Measurements from ENCODE around the gene C1orf232.

C1orf232 gene

GRCh38 chr1:26153966-26154532 lies 14.7 kb downstream of the C1orf232 start:
- Histone ChIP-seq H3K27me3 (ENCODE audit: insufficient read depth, low read length) (peaks cover 92% of the 10 kb centered on the region), H3K9ac (ENCODE audit: low read depth, low read length) (no peak overlapping the region), H3K4me3 (ENCODE audit: low read length) (no peak overlapping the region; the same call in 1 of the 2 replicates), H3K36me3 (ENCODE audit: insufficient read depth, low read depth, low read length) (no peaks in the 10 kb centered on the region), H3K9me3 (ENCODE audit: insufficient read depth, low read depth, low read length) (no peaks in the 10 kb centered on the region), H3K27ac (ENCODE audit: low read length) (no peak overlapping the region), H3K4me1 (ENCODE audit: insufficient read depth, low read length) (peaks cover 30% of the 10 kb centered on the region)

- no peaks in the 10 kb centered on the region for H3K9me3 ChIP-seq (ENCODE audit: insufficient read depth, low read depth, low read length)
- no peak overlapping the region for H3K9ac ChIP-seq (ENCODE audit: low read depth, low read length)
- H3K4me3 ChIP-seq (ENCODE audit: low read length) = no peak overlapping the region
- H3K36me3 ChIP-seq (ENCODE audit: insufficient read depth, low read depth, low read length) = no peaks in the 10 kb centered on the region
- no peak overlapping the region for H3K27ac ChIP-seq (ENCODE audit: low read length)
- H3K4me1 ChIP-seq (ENCODE audit: insufficient read depth, low read length) = no peaks in the 10 kb centered on the region
- H3K27me3 ChIP-seq (ENCODE audit: insufficient read depth, low read length) = peaks cover 80% of the 10 kb centered on the region
Measured at GRCh38 chr1:26148887-26149286, 19.9 kb downstream of the C1orf232 start.

- no peaks in the 10 kb centered on the region for H3K36me3 ChIP-seq (ENCODE audit: insufficient read depth, low read depth, low read length)
- no peaks in the 10 kb centered on the region for H3K9me3 ChIP-seq (ENCODE audit: insufficient read depth, low read depth, low read length)
- peaks cover 54% of the 10 kb centered on the region for H3K27me3 ChIP-seq (ENCODE audit: insufficient read depth, low read length)
- H3K9ac ChIP-seq (ENCODE audit: low read depth, low read length) = no peak overlapping the region
- H3K27ac ChIP-seq (ENCODE audit: low read length) = no peak overlapping the region
- no peak overlapping the region for H3K4me3 ChIP-seq (ENCODE audit: low read length)
- no peaks in the 10 kb centered on the region for H3K4me1 ChIP-seq (ENCODE audit: insufficient read depth, low read length)
Measured at GRCh38 chr1:26145960-26146294, 22.8 kb downstream of the C1orf232 start.

DNA sequence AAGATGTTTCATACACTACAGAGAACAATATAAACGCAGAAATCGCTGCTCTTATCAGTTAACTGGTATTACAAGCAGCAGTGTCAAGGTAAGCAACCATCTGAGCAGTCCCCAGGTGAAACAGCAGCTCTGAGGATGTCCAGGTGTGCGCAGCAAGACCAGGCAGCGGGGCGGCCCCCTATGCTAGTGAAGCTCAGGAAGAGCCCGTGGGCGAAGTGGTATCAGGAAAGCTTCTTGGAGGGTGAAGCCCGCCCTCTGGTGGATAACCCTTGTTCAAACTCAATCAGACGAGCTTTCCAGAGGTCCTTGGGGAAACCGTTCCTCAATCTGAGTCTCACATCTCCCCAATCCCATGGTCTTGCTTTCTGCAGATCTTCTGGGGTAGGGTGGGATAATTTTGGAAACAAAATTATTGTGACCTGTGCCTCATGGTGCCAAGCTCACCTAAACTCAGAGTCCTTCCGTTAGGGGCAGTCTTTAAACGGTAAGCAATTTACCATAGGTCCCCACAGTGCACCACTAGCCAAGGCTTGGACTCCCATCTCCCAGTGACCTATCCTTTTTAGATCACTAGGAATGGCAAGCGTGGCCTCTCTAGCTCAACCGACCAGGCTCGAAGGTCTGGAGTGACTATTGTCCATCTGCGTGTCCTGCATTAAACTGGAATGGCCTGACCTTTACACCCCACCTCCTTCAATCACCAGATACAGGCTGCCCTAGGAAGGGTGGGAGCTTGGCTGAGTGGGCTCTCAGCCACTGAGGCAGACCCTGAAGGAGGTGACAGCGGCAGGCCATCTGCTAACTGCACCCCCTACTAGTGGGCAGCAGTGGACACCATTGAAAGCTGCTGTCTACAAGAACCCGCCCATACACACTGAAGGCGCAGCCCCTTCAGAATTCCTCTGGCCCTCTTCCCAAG lies 23.5 kb downstream of the C1orf232 start:
- Histone ChIP-seq H3K4me1 (ENCODE audit: insufficient read depth, low read length) (no peaks in the 10 kb centered on the region), H3K9me3 (ENCODE audit: insufficient read depth, low read depth, low read length) (no peaks in the 10 kb centered on the region), H3K36me3 (ENCODE audit: insufficient read depth, low read depth, low read length) (no peaks in the 10 kb centered on the region), H3K27me3 (ENCODE audit: insufficient read depth, low read length) (peaks cover 49% of the 10 kb centered on the region), H3K9ac (ENCODE audit: low read depth, low read length) (no peak overlapping the region), H3K27ac (ENCODE audit: low read length) (no peak overlapping the region), H3K4me3 (ENCODE audit: low read length) (no peak overlapping the region)

GRCh38 chr1:26142159-26142558 lies 26.6 kb downstream of the C1orf232 start:
- Histone ChIP-seq H3K36me3 (ENCODE audit: insufficient read depth, low read depth, low read length) (no peaks in the 10 kb centered on the region), H3K27me3 (ENCODE audit: insufficient read depth, low read length) (peaks cover 25% of the 10 kb centered on the region), H3K27ac (ENCODE audit: low read length) (no peak overlapping the region), H3K4me3 (ENCODE audit: low read length) (no peak overlapping the region), H3K9ac (ENCODE audit: low read depth, low read length) (no peak overlapping the region), H3K9me3 (ENCODE audit: insufficient read depth, low read depth, low read length) (no peaks in the 10 kb centered on the region), H3K4me1 (ENCODE audit: insufficient read depth, low read length) (no peaks in the 10 kb centered on the region)

GRCh38 chr1:26138974-26139558 lies 29.7 kb downstream of the C1orf232 start:
- no peak overlapping the region for H3K4me3 ChIP-seq (ENCODE audit: low read length)
- no peak overlapping the region for H3K9ac ChIP-seq (ENCODE audit: low read depth, low read length)
- H3K36me3 ChIP-seq (ENCODE audit: insufficient read depth, low read depth, low read length) = no peaks in the 10 kb centered on the region
- no peaks in the 10 kb centered on the region for H3K9me3 ChIP-seq (ENCODE audit: insufficient read depth, low read depth, low read length)
- H3K27me3 ChIP-seq (ENCODE audit: insufficient read depth, low read length) = no peaks in the 10 kb centered on the region
- H3K27ac ChIP-seq (ENCODE audit: low read length) = no peak overlapping the region
- H3K4me1 ChIP-seq (ENCODE audit: insufficient read depth, low read length) = no peaks in the 10 kb centered on the region

DNA sequence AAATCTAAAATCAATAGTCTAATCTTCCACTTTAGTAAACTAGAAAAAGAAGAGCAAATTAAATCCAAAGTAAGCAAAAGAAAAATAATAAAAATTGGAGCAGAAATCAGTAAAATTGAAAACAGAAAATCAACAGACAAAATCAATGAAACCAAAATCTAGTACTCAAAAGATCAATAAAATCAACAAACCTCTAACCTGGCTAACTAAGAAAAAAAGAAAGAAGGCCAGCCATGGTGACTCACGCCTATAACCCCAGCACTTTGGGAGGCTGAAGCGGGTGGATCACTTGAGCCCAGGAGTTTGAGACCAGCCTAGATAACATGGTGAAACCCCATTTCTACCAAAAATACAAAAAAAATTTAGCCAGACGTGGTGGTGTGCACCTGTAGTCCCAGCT lies 34.3 kb downstream of the C1orf232 start:
- no peaks in the 10 kb centered on the region for H3K9me3 ChIP-seq (ENCODE audit: insufficient read depth, low read depth, low read length)
- no peak overlapping the region for H3K27ac ChIP-seq (ENCODE audit: low read length)
- H3K4me1 ChIP-seq (ENCODE audit: insufficient read depth, low read length) = no peaks in the 10 kb centered on the region
- H3K4me3 ChIP-seq (ENCODE audit: low read length) = no peak overlapping the region
- H3K36me3 ChIP-seq (ENCODE audit: insufficient read depth, low read depth, low read length) = no peaks in the 10 kb centered on the region
- no peak overlapping the region for H3K9ac ChIP-seq (ENCODE audit: low read depth, low read length)
- no peaks in the 10 kb centered on the region for H3K27me3 ChIP-seq (ENCODE audit: insufficient read depth, low read length)

DNA sequence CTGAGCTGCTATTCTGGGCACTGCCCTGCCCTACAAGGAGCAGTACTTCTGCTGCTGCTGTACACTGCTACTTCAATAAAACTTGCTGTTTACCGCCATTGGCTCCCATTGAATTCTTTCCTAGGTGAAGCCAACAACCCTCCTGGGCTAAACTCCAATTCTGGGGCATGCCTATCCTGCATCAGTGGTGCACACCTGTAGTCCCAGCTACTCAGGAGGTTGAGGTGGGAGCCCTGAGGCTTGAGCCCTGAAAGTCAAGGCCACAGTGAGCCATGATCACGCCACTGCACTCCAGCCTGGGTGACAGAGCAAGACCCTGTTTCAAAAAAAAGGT lies 36.0 kb downstream of the C1orf232 start:
- H3K36me3 ChIP-seq (ENCODE audit: insufficient read depth, low read depth, low read length) = no peaks in the 10 kb centered on the region
- no peak overlapping the region for H3K4me3 ChIP-seq (ENCODE audit: low read length)
- no peak overlapping the region for H3K27ac ChIP-seq (ENCODE audit: low read length)
- no peaks in the 10 kb centered on the region for H3K9me3 ChIP-seq (ENCODE audit: insufficient read depth, low read depth, low read length)
- no peaks in the 10 kb centered on the region for H3K27me3 ChIP-seq (ENCODE audit: insufficient read depth, low read length)
- H3K9ac ChIP-seq (ENCODE audit: low read depth, low read length) = no peak overlapping the region
- H3K4me1 ChIP-seq (ENCODE audit: insufficient read depth, low read length) = no peaks in the 10 kb centered on the region

- Histone ChIP-seq H3K27ac (ENCODE audit: low read length) (no peak overlapping the region), H3K36me3 (ENCODE audit: insufficient read depth, low read depth, low read length) (no peaks in the 10 kb centered on the region), H3K9me3 (ENCODE audit: insufficient read depth, low read depth, low read length) (no peaks in the 10 kb centered on the region), H3K4me3 (ENCODE audit: low read length) (no peak overlapping the region), H3K4me1 (ENCODE audit: insufficient read depth, low read length) (no peaks in the 10 kb centered on the region), H3K9ac (ENCODE audit: low read depth, low read length) (no peak overlapping the region), H3K27me3 (ENCODE audit: insufficient read depth, low read length) (no peaks in the 10 kb centered on the region)
Measured at GRCh38 chr1:26132128-26132833, 36.5 kb downstream of the C1orf232 start.

GRCh38 chr1:26130695-26131094 lies 38.1 kb downstream of the C1orf232 start:
- Histone ChIP-seq H3K9me3 (ENCODE audit: insufficient read depth, low read depth, low read length) (no peaks in the 10 kb centered on the region), H3K27me3 (ENCODE audit: insufficient read depth, low read length) (no peaks in the 10 kb centered on the region), H3K4me1 (ENCODE audit: insufficient read depth, low read length) (peaks cover 5% of the 10 kb centered on the region; the same call in 1 of the 2 replicates), H3K36me3 (ENCODE audit: insufficient read depth, low read depth, low read length) (no peaks in the 10 kb centered on the region), H3K4me3 (ENCODE audit: low read length) (no peak overlapping the region), H3K9ac (ENCODE audit: low read depth, low read length) (no peak overlapping the region), H3K27ac (ENCODE audit: low read length) (no peak overlapping the region)

DNA sequence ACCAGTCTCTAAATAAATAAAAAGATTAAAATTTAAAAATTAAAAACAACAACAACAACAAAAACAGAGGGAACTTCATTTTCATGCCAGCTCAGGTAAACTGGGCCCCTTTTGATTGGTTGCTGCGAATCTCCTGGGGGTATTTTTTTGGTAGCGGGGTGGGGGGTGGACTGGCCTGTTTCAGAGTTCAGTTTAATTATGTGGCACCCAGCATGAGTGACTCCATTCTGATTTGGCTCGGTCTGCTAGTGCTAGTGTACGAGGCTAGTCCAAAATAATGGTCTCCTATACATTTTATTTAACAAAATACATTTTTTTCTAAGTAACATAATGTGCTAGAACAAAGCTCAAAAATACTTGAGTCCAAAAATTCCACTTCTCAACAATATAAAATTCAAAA lies 39.0 kb downstream of the C1orf232 start:
- Histone ChIP-seq H3K27ac (ENCODE audit: low read length) (no peak overlapping the region), H3K36me3 (ENCODE audit: insufficient read depth, low read depth, low read length) (no peaks in the 10 kb centered on the region), H3K9ac (ENCODE audit: low read depth, low read length) (no peak overlapping the region), H3K4me3 (ENCODE audit: low read length) (no peak overlapping the region), H3K4me1 (ENCODE audit: insufficient read depth, low read length) (peaks cover 5% of the 10 kb centered on the region; the same call in 1 of the 2 replicates), H3K27me3 (ENCODE audit: insufficient read depth, low read length) (no peaks in the 10 kb centered on the region), H3K9me3 (ENCODE audit: insufficient read depth, low read depth, low read length) (no peaks in the 10 kb centered on the region)

Measured in iPS-20b (cell line).